H1 (cell line): ENCODE results near the gene ARHGEF26. TPM values are rescaled to one million over a fixed set of nuclear protein-coding genes. Genes with fewer than 3 reads are reported as not detected.

Source experiments
- CTCF ChIA-PET: fragments of 300-600 bp; sonication (Branson Sonifier 250); formaldehyde crosslinking; loops from one replicate; lab custom pipeline; 2021; ENCODE audit not compliant: partially characterized antibody; lab: Charles Lee
- POLR2A ChIA-PET: fragments of 300-600 bp; sonication (Branson Sonifier 250); formaldehyde crosslinking; loops from one replicate; lab custom pipeline; 2021; ENCODE audit warnings: inconsistent platforms; ENCODE audit not compliant: partially characterized antibody; lab: Charles Lee
- DNase-seq, 2 experiments: peaks; one replicate each; pipeline versions ENCODE4 v3.0.0 to v3.0.0-alpha.2; 2010 to 2022; ENCODE audit warnings: low spot score in 2 of 2, low read depth in 1 of 2, mixed read lengths in 1 of 2
- FAIRE-seq: peaks from 2 replicates; lab custom pipeline; 2011; peaks lifted over from hg19 to GRCh38; lab: Jason Lieb, UNC
- H2AFZ ChIP-seq: 2 replicates; pipeline ENCODE4 v1.8.1; 2012; ENCODE audit warnings: low read length, inconsistent platforms
- H2AK5ac ChIP-seq: 2 replicates; pipeline ENCODE4 v1.6.1; 2013; ENCODE audit warnings: low read depth, low read length
- H2BK120ac ChIP-seq: replicated peaks from 2 replicates; pipeline ENCODE3; 2013; ENCODE audit warnings: low read depth, low read length, inconsistent platforms
- H2BK12ac ChIP-seq: 2 replicates; pipeline ENCODE4 v1.6.1; 2013; ENCODE audit warnings: low read depth, low read length
- H2BK15ac ChIP-seq: 2 replicates; pipeline ENCODE4 v1.6.1; 2013; ENCODE audit warnings: low read length
- H2BK20ac ChIP-seq: 2 replicates; pipeline ENCODE4 v1.6.1; 2013; ENCODE audit warnings: low read length
- H2BK5ac ChIP-seq: 2 replicates; pipeline ENCODE4 v1.6.1; 2013; ENCODE audit warnings: low read depth, low read length
- H3K14ac ChIP-seq: 2 replicates; pipeline ENCODE4 v1.6.1; 2013; ENCODE audit warnings: inconsistent platforms; ENCODE audit not compliant: insufficient read length
- H3K18ac ChIP-seq: 2 replicates; pipeline ENCODE4 v1.6.1; 2013; ENCODE audit warnings: low read length; ENCODE audit errors: extremely low read depth
- H3K23ac ChIP-seq: 2 replicates; pipeline ENCODE4 v1.6.1; 2013; ENCODE audit warnings: inconsistent platforms; ENCODE audit not compliant: insufficient read length
- H3K23me2 ChIP-seq: 2 replicates; pipeline ENCODE4 v1.6.1; 2013; ENCODE audit warnings: low read depth, low read length
- H3K27ac ChIP-seq: 2 replicates; pipeline ENCODE4 v1.6.1; 2011; ENCODE audit warnings: low read depth, low read length, inconsistent platforms
- H3K27me3 ChIP-seq, 4 experiments: replicated peaks in 1 of 4; 1 replicate in 1 of 4; 2 replicates in 3 of 4; pipeline versions ENCODE4 v1.6.1 to v1.8.1; 2011 to 2013; ENCODE audit warnings: low read length in 3 of 4, mild to moderate bottlenecking in 3 of 4, inconsistent platforms in 2 of 4, mixed read lengths in 2 of 4, moderate library complexity in 1 of 4; ENCODE audit not compliant: control insufficient read depth in 3 of 4, insufficient read depth in 3 of 4; ENCODE audit errors: extremely low read depth in 1 of 4
- H3K36me3 ChIP-seq, 4 experiments: 2 replicates each; pipeline versions ENCODE4 v1.6.1 to v1.8.1; 2011 to 2013; ENCODE audit warnings: mild to moderate bottlenecking in 4 of 4, low read length in 3 of 4, moderate library complexity in 2 of 4, control low read depth in 1 of 4, inconsistent platforms in 1 of 4; ENCODE audit not compliant: insufficient read depth in 4 of 4, control insufficient read depth in 2 of 4
- H3K4ac ChIP-seq: replicated peaks from 2 replicates; pipeline ENCODE3; 2013; ENCODE audit warnings: low read length, low read depth, mixed read lengths, inconsistent platforms; ENCODE audit not compliant: insufficient read length
- H3K4me1 ChIP-seq, 4 experiments: replicated peaks in 1 of 4; 1 replicate in 1 of 4; 2 replicates in 3 of 4; pipeline versions ENCODE4 v1.6.1 to v1.8.1; 2011 to 2013; ENCODE audit warnings: low read length in 3 of 4, inconsistent platforms in 2 of 4, mixed read lengths in 1 of 4; ENCODE audit not compliant: insufficient read depth in 4 of 4, control insufficient read depth in 3 of 4
- H3K4me2 ChIP-seq, 2 experiments: 2 replicates each; pipeline versions ENCODE4 v1.6.1 to v1.8.1; 2011 to 2013; ENCODE audit warnings: low read depth in 2 of 2, low read length in 2 of 2, control low read depth in 1 of 2, inconsistent platforms in 1 of 2, mild to moderate bottlenecking in 1 of 2; ENCODE audit not compliant: insufficient read depth in 1 of 2
- H3K4me3 ChIP-seq, 4 experiments: fragments of 200-600, 300-600 bp in 1 of 4; sonication (generic), shearing (Covaris generic), sonication (Bioruptor Twin) in 1 of 4; 2 replicates each; pipeline versions ENCODE4 v1.5.1 to v1.8.1; 2011 to 2016; ENCODE audit warnings: low read length in 4 of 4, low read depth in 3 of 4, control low read depth in 2 of 4, inconsistent platforms in 2 of 4, mild to moderate bottlenecking in 2 of 4, mixed read lengths in 1 of 4, moderate library complexity in 1 of 4; ENCODE audit not compliant: insufficient read depth in 2 of 4; ENCODE audit errors: extremely low read depth in 1 of 4
- H3K56ac ChIP-seq: replicated peaks from 2 replicates; pipeline ENCODE3; 2013; ENCODE audit warnings: low read depth, mild to moderate bottlenecking, mixed read lengths, low read length, inconsistent platforms; ENCODE audit not compliant: insufficient read length
- H3K79me1 ChIP-seq: 2 replicates; pipeline ENCODE4 v1.6.1; 2013; ENCODE audit warnings: low read depth, low read length, control low read depth
- H3K79me2 ChIP-seq, 2 experiments: 2 replicates each; pipeline versions ENCODE4 v1.6.1 to v1.8.1; 2012 to 2013; ENCODE audit warnings: low read length in 2 of 2, mild to moderate bottlenecking in 2 of 2, inconsistent platforms in 1 of 2; ENCODE audit not compliant: insufficient read depth in 2 of 2, control insufficient read depth in 1 of 2
- H3K9ac ChIP-seq, 4 experiments: replicated peaks in 1 of 4; 1 replicate in 1 of 4; 2 replicates in 3 of 4; pipeline versions ENCODE4 v1.6.1 to v1.8.1; 2011 to 2013; ENCODE audit warnings: low read depth in 3 of 4, low read length in 3 of 4, control low read depth in 2 of 4, mild to moderate bottlenecking in 2 of 4, moderate library complexity in 2 of 4, inconsistent platforms in 1 of 4; ENCODE audit errors: extremely low read depth in 1 of 4
- H3K9me3 ChIP-seq, 2 experiments: 2 replicates each; pipeline versions ENCODE4 v1.6.1 to v1.8.1; 2012 to 2013; ENCODE audit warnings: mild to moderate bottlenecking in 2 of 2, moderate library complexity in 2 of 2, control low read depth in 1 of 2, inconsistent platforms in 1 of 2, low read depth in 1 of 2, low read length in 1 of 2, mixed read lengths in 1 of 2; ENCODE audit not compliant: insufficient read depth in 2 of 2
- H4K20me1 ChIP-seq, 2 experiments: replicated peaks in 1 of 2; 2 replicates each; pipeline versions ENCODE3 to v1.8.1; 2011 to 2013; ENCODE audit warnings: inconsistent platforms in 2 of 2, low read length in 2 of 2, mild to moderate bottlenecking in 1 of 2; ENCODE audit not compliant: insufficient read depth in 2 of 2, control insufficient read depth in 1 of 2
- H4K5ac ChIP-seq: 2 replicates; pipeline ENCODE4 v1.6.1; 2013; ENCODE audit warnings: low read length, low read depth, mixed read lengths, inconsistent platforms; ENCODE audit not compliant: insufficient read length
- H4K8ac ChIP-seq: 2 replicates; pipeline ENCODE4 v1.8.0; 2013; ENCODE audit warnings: mild to moderate bottlenecking, moderate library complexity, low read length, inconsistent platforms; ENCODE audit not compliant: insufficient read depth; ENCODE audit errors: extremely low read depth
- H4K91ac ChIP-seq: replicated peaks from 2 replicates; pipeline ENCODE3; 2013; ENCODE audit warnings: low read length, mixed read lengths, inconsistent platforms; ENCODE audit not compliant: insufficient read length
- ASH2L ChIP-seq: fragments of 200-600, 300-600 bp; sonication (generic); IDR thresholded peaks from one replicate; pipeline ENCODE4 v1.7.1; 2017; ENCODE audit warnings: low read length
- BACH1 ChIP-seq: IDR thresholded peaks from 2 replicates; pipeline ENCODE4 v1.6.1; 2012; ENCODE audit warnings: low read length, improper control_type of control experiment
- CEBPB ChIP-seq: IDR thresholded peaks from 2 replicates; pipeline ENCODE4 v1.6.1; 2012; ENCODE audit warnings: low read depth, low read length
- GABPA ChIP-seq: IDR thresholded peaks from 2 replicates; pipeline ENCODE4 v1.6.1; 2011; ENCODE audit warnings: mild to moderate bottlenecking, low read length, moderate library complexity, borderline replicate concordance; ENCODE audit not compliant: insufficient read depth
- HDAC2 ChIP-seq, 2 experiments: fragments of 300-600 bp in 1 of 2; sonication (generic) in 1 of 2; IDR thresholded peaks; 2 replicates each; pipeline ENCODE4 v1.6.1; 2011 to 2012; ENCODE audit warnings: low read depth in 2 of 2, low read length in 2 of 2, mild to moderate bottlenecking in 2 of 2, moderate library complexity in 2 of 2, borderline replicate concordance in 1 of 2, inconsistent platforms in 1 of 2
- JUND ChIP-seq: IDR thresholded peaks from 2 replicates; pipeline ENCODE4 v1.6.1; 2011; ENCODE audit warnings: mild to moderate bottlenecking, improper control_type of control experiment, low read length
- KDM4A ChIP-seq: IDR thresholded peaks from one replicate; pipeline ENCODE4 v1.7.1; 2012; ENCODE audit warnings: low read depth, mild to moderate bottlenecking, moderate library complexity, low read length, inconsistent platforms; ENCODE audit not compliant: severe bottlenecking
- NRF1 ChIP-seq: IDR thresholded peaks from 2 replicates; pipeline ENCODE4 v1.6.1; 2011; ENCODE audit warnings: mild to moderate bottlenecking, low read depth, low read length, improper control_type of control experiment
- PHF8 ChIP-seq: fragments of 200-600 bp; sonication (generic); conservative IDR thresholded peaks from 2 replicates; pipeline ENCODE4 v1.7.1; 2012; ENCODE audit warnings: low read depth, mild to moderate bottlenecking, inconsistent platforms, low read length, moderate library complexity
- POLR2A ChIP-seq, 2 experiments: IDR thresholded peaks; 1 replicate in 1 of 2; 2 replicates in 1 of 2; pipeline ENCODE4 v1.6.1; 2011; ENCODE audit warnings: low read depth in 2 of 2, low read length in 2 of 2, mild to moderate bottlenecking in 2 of 2; ENCODE audit errors: control extremely low read depth in 1 of 2
- RBBP5 ChIP-seq: IDR thresholded peaks from 2 replicates; pipeline ENCODE4 v1.7.1; 2012; ENCODE audit warnings: low read depth, mild to moderate bottlenecking, inconsistent platforms, low read length, moderate library complexity, borderline replicate concordance
- SP1 ChIP-seq: IDR thresholded peaks from 2 replicates; pipeline ENCODE4 v1.6.1; 2011; ENCODE audit warnings: low read depth, low read length
- TBP ChIP-seq: IDR thresholded peaks from 2 replicates; pipeline ENCODE4 v1.6.1; 2011; ENCODE audit warnings: low read depth, low read length, improper control_type of control experiment
- WGBS, 2 experiments: shearing (Covaris generic) in 1 of 2; methylation state at CpG; one replicate each; pipeline versions ENCODE4 v1.1.6 to v1.1.7; 2013 to 2015; ENCODE audit warnings: low lambda C conversion rate in 2 of 2, mixed read lengths in 2 of 2, inconsistent platforms in 1 of 2, low coverage in 1 of 2, missing lambda C conversion rate in 1 of 2; ENCODE audit not compliant: insufficient replicate concordance in 2 of 2, insufficient coverage in 1 of 2, insufficient read length in 1 of 2; ENCODE audit errors: extremely low coverage in 1 of 2, missing lambda C conversion rate in 1 of 2; 5-methylcytosine and 5-hydroxymethylcytosine counted together
- polyA plus RNA-seq, 7 experiments: library from polyadenylated mRNA; depleted of rRNA in 3 of 7; stranded (reverse) in 5 of 7; unstranded in 2 of 7; fragments of >200 nt in 5 of 7; fragments of 200-250 nt in 2 of 7; gene quantifications; 1 replicate in 5 of 7; 2 replicates in 1 of 7; 4 replicates in 1 of 7; pipeline versions ENCODE4 v1.2.1 to v1.2.3, GENCODE V29; 2011 to 2013; ENCODE audit warnings: missing spikeins in 2 of 7, mixed read lengths in 2 of 7
- total RNA-seq: library from RNA; stranded (reverse); fragmentation: NEBNext Ultra II Directional; extraction: Animal tissue kit (Norgen Biotek cat#: 25700); gene quantifications from 2 replicates; pipeline ENCODE4 v1.2.1, GENCODE V29; 2021
- TF ChIP-seq, protein P1 (sequence below): IDR thresholded peaks from 2 replicates; pipeline ENCODE4 v1.6.1; 2011; ENCODE audit warnings: low read depth, mild to moderate bottlenecking, low read length; ENCODE audit not compliant: insufficient read depth

Gene ARHGEF26
- total and polyA plus RNA-seq, 2 of the 8 experiments (the other 6 are each of a cell fraction or from before 2014, with no cell fraction given) = 3.1 to 15.6 TPM

DNA sequence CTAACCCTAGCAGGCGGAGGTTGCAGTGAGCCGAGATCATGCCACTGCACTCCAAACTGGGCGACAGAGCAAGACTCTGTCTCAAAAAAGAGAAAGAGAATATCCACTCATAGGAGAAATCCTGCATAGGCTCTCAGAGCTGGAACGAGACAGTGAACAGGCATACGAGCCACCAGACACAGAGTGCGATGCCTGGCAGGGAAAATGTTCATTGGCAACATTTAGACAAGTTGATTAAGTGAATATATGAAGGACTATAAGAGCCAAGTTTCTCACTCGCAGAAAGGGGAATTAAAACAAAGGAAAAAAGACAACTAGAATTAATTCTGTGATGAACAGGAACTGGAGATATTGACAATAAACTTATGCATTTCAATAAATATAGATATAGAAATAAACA lies 27.1 kb upstream of the ARHGEF26 start:
- Histone ChIP-seq H3K14ac (no peak overlapping the region), H4K8ac (no peak overlapping the region; the same call in 1 of the 2 replicates), H3K79me2 (no peaks in the 10 kb centered on the region), H3K4ac (no peak overlapping the region), H2BK120ac (no peak overlapping the region), H3K9ac (no peak overlapping the region), H3K4me3 (no peak overlapping the region), H3K23ac (no peak overlapping the region), H4K20me1 (no peaks in the 10 kb centered on the region), H3K36me3 (no peaks in the 10 kb centered on the region), H2AFZ (no peak overlapping the region), H2BK12ac (no peak overlapping the region), H3K18ac (no peak overlapping the region), H3K79me1 (no peaks in the 10 kb centered on the region), H2BK15ac (no peak overlapping the region), H3K27me3 (no peaks in the 10 kb centered on the region), H4K91ac (no peak overlapping the region), H3K27ac (no peak overlapping the region), H3K56ac (no peak overlapping the region), H2BK20ac (no peak overlapping the region), H3K9me3 (no peaks in the 10 kb centered on the region), H3K23me2 (0 out of 2 replicates have a peak, but pooled peaks cover 1% of the 10 kb centered on the region), H3K4me1 (peaks cover 0 to 4% (median 0%) of the 10 kb centered on the region in 4 experiments; a peak in 1 of 7 replicates), H4K5ac (no peak overlapping the region), H2BK5ac (no peak overlapping the region), H3K4me2 (no peak overlapping the region), H2AK5ac (no peak overlapping the region)
- POLR2A ChIA-PET = no interaction called here
- DNase-seq (no peak), FAIRE-seq (no peak)
- 88% methylated on average over 7 of the region's 7 CpGs; no CpG with 5 or more reads in 1 of the 2 experiments for WGBS, 2 experiments
- CTCF ChIA-PET = interaction anchor here (0.6 to 4.4 kb wide), 2 partner anchors 160 to 306 kb away, joined by 4 to 26 read pairs; no protein-coding TSS in a partner anchor
- TF ChIP-seq, protein P1, sequence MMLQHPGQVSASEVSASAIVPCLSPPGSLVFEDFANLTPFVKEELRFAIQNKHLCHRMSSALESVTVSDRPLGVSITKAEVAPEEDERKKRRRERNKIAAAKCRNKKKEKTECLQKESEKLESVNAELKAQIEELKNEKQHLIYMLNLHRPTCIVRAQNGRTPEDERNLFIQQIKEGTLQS = no peak
- no peak for TF ChIP-seq SP1
- TF ChIP-seq PHF8 = no peak
- TF ChIP-seq POLR2A (IDR thresholded peaks at IDR 0.05; ENCODE audit: control extremely low read depth in 1 of 2, low read depth in 2 of 2, low read length in 2 of 2) = no peak
- no peak for TF ChIP-seq BACH1
- TF ChIP-seq RBBP5 = no peak
- TF ChIP-seq KDM4A = no peak
- TF ChIP-seq GABPA = no peak
- TF ChIP-seq CEBPB = no peak
- no peak for TF ChIP-seq JUND
- no peak for TF ChIP-seq TBP
- no peak for TF ChIP-seq ASH2L
- no peak for TF ChIP-seq HDAC2 (IDR thresholded peaks at IDR 0.05; ENCODE audit: borderline replicate concordance in 1 of 2, low read depth in 2 of 2, low read length in 2 of 2)
- TF ChIP-seq NRF1 = no peak
